ENCODE data around the gene NSUN2. TPM values are rescaled to one million over a fixed set of nuclear protein-coding genes. Genes with fewer than 3 reads are reported as not detected.
"Not testable (repeated sequence)": the region's sequence is repeated elsewhere in the genome, so short reads cannot be mapped to it uniquely, and the experiment has no call there.

The NSUN2 gene
- total RNA-seq, 1 experiment from 2014 or later = 118 TPM

DNA sequence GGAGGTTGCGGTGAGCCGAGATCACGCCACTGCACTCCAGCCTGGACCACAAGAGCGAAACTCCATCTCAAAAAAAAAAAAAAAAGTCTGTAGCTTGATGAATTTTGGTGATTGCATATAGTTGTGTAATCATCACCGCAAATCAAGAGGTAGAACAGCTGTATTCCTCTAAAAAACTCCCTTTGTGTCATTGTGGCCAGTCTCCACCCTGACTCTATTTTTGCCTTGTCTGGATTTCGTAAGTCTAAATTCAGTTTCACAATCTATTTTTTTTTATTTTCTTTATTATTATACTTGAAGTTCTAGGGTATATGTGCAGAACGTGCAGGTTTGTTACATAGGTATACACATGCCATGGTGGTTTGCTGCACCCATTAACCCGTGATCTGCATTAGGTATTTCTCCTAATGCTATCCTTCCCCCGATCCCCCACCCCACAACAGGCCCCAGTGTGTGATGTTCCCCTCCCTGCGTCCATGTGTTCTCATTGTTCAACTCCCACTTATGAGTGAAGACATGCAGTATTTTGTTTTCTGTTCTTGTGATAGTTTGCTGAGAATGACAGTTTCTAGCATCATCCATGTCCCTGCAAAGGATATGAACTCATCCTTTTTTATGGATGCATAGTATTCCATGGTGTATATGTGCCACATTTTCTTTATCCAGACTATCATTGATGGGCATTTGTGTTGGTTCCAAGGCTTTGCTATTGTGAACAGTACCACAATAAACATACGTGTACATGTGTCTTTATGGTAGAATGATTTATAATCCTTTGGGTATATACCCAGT is 12.9 kb upstream of the NSUN2 start:
- DNase-seq (ENCODE audit: extremely low read depth, low read depth) = not testable (repeated sequence)

DNA sequence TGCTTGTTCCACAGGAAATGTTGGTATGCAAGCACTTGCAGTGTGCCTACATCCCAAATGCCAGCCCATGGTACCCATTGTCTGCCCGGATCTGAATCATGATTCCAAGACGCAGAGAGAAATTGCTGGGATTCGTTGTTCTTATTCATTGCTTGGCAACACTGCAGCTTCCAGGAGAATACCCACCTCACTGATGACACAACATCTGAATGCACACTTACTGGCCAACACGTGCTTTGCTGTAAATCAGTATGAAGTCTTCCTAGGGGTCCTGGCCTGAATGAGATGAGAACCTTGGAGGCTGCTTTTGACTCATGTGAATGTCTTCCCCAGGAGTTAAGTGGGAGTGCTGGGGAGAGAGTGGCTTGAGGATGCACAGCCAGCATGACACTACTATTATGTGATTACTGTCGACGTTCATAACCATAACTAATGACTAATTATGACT is 12.0 kb upstream of the NSUN2 start:
- DNase-seq (ENCODE audit: extremely low read depth, low read depth) = no peak

DNA sequence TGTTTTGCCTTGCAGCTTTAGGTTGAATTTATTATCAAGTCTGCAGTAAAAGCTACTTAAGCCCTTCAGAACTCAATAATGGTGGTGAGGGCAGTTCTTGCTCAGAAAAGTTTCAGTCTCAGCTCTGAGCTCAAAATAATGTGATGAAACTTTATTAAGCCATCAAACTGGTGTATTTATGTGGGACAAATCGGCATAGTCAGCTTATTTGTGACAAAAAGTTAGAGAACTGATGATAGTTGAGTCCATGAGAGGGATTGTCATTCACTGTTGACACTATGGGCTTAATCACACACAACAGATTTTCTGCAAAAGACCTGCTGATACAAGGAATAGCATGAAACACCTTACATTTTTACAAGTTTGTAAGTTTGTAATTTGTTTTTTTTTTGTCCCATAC is 9.8 kb upstream of the NSUN2 start:
- no peak for DNase-seq (ENCODE audit: extremely low read depth, low read depth)

DNA sequence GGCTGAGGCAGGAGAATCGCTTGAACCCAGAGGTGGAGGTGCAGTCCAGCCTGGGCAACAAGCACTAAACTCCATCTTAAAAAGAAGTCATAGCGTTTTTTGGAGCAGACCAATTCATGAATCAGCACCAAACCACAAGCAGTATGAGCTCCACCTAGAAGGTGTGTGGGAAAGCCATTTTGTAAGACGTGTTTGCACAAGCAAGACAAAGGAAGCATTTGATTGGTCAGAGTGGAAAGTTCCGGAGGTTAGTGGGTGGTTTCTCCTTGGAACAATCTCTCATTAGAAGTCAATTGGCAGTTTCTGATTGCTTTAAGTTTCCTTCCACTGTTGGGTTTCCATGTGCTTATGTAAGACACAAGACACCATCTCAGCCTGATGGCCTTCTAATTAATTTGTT is 5.4 kb upstream of the NSUN2 start:
- DNase-seq (ENCODE audit: extremely low read depth, low read depth) = no peak

DNA sequence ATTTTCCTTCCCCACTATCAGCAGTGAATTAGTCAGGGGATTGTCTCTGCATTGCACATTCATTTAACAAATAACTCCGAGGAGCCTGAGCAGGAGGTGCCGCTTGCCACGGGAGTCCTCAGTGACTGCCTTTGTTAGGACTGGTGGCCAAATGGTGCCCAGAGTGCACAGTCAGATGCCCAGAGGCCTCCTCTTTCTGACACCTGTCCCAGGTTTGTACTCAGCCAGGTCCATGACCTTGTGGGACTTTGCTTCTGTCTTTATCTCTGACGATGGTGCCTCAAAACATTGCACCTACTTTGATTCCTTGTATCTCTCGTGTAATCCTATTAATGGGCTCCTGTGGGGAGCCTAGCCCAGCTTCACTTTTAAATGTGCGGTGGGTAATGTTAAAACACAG is 4.7 kb upstream of the NSUN2 start:
- no peak for DNase-seq (ENCODE audit: extremely low read depth, low read depth)

DNA sequence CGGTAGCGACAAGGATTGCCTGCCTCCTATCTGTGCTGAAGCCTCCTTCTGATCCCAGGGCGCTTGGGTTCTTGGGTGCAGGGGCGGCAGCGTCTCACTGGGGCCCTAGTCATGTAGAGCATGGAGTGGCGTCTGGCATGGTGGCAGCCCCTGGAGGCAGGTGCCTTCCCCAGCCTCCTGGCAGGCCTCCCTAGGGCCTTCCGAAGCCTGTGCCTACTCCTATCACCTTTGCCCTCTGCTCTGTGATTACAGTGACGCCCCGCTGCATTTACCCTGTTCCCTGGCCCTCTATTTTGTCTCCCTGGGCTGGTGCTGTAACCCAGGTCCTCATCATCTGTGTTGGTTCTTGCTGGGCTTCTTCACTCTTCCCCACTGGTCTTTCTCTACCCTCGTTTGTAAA is 4.2 kb upstream of the NSUN2 start:
- DNase-seq (ENCODE audit: extremely low read depth, low read depth) = no peak

DNA sequence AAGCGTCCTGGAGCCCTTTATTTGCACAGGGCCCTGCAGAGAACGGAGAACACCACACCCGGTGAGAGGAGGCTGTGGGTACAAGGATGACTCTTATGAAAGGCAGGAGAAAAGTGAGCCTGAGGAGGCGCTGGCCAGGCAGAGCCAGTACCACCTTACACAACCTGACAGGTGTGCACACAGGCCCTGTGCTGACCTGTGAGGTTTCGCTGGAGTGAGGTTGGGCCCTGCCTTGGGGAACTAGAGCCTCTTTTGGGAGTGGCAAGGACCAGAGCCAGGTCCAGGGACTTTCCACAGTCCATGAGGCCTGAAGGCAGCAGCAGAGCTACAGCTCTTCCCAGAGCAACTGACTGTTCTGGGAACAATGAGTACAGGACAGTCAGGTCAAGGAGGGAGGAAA is 3.4 kb upstream of the NSUN2 start:
- DNase-seq (ENCODE audit: extremely low read depth, low read depth) = no peak

DNA sequence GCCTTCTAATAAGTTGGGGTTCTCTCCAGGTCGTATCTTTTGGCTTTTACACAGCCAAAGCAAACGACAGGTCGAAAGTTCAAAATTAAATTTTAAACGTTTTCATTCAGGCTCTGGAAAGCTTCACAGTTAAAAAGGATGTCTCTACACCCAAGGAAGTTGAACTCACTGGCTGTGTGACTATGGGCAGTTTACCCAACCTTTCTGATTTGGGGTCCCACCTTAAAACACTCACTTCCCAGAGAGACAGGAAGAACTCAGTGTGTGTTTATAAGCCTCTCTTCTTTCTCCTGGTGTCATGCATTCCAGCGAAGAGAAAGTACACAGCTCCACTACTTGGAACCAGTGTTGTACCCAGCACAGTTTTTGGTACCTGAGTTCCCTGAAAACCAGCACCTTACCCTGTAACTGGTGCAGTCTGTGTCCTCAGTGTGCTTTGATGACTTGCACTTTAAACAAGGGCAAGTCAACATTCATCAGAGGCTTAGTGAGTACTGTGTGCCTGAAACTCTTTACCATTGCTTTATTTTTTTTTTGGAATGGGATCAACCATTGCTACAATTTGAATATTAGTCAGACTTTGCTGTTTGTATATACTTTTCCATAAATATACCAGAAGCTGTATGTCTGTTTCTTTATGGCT is 2.1 kb upstream of the NSUN2 start:
- DNase-seq (ENCODE audit: extremely low read depth, low read depth) = no peak

DNA sequence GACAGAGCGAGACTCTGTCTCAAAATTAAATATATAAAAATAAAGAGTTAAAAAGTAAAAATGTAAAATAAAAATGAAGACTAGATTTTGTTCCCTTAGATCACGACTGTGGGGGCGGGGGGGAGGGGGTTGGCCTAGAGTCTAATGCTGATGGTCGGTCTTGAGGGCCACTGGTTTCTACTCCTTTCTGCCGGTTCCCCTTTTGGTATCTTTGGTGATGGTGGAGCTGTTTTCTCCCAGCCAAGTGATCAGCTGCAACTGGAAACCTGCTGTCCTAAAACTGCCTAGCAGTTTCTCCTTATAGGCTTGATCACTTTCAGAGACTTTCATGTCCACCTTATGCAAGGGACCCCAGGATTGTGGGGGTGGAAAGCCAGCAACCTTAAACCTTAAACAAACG is 1.5 kb upstream of the NSUN2 start:
- DNase-seq (ENCODE audit: extremely low read depth, low read depth) = no peak

DNA sequence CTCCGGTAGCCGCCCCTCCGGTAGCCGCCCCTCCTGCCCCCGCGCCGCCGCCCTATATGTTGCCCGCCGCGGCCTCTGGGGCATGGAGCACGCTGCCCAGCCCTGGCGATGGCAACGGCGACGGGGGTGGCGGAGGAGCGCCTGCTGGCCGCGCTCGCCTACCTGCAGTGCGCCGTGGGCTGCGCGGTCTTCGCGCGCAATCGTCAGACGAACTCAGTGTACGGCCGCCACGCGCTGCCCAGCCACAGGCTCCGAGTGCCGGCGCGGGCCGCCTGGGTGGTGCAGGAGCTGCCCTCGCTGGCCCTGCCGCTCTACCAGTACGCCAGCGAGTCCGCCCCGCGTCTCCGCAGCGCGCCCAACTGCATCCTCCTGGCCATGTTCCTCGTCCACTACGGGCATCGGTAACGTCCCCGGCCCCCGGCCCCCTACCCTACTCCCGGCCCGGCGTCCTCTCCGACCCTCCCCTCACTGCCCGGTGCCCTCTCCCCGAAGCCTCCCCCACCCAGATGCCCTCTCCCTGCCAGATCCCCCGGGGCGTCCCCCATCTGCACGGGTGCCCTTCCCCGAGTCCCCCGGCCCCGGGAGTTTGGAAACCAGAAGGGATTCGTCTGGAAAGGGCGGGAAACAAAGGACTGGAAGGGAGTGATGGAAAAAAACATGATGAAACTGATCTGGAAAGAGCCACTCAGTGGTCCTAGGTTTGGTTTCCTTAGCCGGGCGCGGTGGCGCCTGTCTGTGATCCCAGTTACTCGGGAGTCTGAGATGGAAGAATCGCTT is 813 bp upstream of the NSUN2 start:
- DNase-seq (ENCODE audit: extremely low read depth, low read depth) = no peak

DNA sequence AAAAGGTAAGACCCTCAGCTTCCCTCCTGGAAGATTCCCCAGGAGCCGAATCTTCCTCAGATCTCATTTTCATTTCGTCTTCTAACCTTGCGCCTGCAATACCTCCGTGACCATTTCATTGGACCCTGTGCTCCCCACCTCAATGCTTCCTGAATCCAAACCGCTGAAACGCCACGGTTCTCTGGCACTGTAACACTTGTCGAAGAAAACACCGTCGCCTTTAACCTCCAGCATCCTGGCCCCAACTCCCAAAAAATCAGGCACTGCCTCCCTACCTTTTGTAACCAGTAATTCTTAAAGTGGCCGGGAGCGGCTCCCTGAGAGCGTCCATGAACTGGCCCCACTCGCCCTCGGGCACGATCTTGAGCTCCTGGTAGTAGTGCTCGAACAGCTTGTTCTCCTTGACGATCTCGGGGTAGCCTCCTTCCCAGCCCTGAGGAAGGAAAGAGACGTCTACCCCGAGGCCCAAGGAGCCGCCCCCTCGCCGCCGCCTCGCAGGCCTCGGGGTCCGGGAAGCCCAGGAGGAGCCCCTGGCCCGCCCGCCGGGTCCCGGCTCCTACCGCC is 438 bp downstream of the NSUN2 start:
- DNase-seq (ENCODE audit: extremely low read depth, low read depth) = peak; percentile 19

DNA sequence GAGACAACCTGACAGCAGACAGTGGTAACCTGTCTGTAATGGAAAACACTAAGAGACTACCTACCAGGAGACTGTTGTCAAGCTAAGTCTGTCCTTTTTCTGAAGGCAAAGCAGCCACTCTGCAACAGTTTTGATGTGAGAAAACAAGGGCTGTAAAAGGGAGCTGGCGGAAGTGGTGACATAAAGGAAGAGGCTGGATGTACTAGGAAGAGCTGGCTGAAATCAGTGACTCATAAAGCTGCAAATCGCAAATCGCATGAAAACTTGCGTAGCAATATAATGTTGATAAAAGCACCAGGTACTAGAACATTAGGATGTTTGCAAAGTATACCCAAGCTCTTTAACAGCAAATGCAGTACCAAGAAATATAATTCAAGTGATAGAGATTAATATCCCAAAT is 1.4 kb downstream of the NSUN2 start:
- DNase-seq (ENCODE audit: extremely low read depth, low read depth) = no peak

DNA sequence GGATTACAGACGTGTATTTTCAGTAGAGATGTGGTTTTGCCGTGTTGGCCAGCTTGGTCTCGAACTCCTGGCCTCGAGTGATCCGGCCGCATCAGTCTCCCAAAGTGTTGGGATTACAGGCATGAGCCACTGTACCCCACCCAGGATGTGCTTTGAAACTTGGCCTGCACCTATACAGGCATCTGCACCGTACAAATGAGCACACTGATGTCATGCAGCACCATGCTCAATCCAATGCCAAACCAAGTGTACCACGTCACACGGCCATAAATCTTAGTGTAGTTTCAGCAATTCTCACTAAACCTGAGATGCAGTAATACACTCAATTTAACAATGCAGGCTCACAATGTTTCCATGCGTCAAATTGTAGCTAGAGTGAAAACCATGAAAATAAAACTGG is 6.3 kb downstream of the NSUN2 start:
- DNase-seq (ENCODE audit: extremely low read depth, low read depth) = no peak

DNA sequence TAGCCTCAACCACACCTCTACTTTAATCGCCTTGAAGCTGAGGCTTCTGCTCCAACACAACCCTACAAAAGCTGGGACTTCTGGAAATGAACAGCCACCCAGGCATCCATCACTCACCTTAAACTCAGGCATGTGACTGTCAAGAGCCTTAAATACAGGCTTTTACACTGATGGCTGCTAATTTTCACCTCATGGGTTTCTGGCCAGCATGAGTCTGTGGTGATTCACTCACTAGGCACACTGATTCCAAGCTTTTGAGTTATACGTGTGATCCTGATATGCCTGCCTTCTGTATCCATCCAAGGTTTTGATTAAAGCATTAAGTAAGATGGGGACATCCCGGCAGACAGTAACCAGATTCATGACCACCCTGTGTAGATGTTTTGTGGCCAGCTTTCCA is 8.9 kb downstream of the NSUN2 start:
- DNase-seq (ENCODE audit: extremely low read depth, low read depth) = no peak

DNA sequence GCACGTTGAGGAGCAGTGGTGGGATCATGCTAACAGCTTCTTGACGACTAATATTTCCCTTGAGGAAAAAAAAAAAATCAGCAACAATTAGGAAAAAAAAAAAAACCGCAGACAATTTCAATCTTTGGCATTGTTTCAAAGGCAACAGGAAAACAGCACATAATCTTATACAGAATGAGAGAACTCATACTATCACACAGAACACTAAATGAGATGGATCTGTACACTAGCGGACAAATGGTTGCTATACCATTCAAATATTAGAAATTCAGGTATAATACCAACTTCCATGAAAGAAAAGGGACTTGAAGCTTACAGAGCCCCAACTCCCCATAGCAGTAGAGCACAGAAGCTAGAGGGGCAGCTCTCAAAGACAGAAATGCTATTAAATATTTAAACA is 9.6 kb downstream of the NSUN2 start:
- DNase-seq (ENCODE audit: extremely low read depth, low read depth) = no peak

DNA sequence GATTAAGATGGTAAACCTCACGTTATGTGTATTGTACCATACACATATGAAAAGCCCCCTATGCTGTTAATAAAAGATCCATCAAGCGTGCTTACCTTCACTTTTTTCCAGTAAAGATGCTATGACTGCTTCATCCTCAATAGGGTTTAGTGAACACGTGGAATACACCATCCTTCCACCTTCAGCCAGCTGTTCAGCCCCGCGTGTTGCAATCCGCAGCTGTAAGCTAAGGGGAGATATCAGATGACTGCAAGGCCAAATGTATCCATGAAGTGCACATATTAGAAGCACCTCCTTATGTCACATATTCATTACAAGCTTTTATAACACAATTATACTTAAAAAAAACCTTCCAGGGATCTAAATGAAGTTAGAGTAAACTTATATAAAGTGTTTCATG is 16.2 kb downstream of the NSUN2 start:
- DNase-seq (ENCODE audit: extremely low read depth, low read depth) = no peak

DNA sequence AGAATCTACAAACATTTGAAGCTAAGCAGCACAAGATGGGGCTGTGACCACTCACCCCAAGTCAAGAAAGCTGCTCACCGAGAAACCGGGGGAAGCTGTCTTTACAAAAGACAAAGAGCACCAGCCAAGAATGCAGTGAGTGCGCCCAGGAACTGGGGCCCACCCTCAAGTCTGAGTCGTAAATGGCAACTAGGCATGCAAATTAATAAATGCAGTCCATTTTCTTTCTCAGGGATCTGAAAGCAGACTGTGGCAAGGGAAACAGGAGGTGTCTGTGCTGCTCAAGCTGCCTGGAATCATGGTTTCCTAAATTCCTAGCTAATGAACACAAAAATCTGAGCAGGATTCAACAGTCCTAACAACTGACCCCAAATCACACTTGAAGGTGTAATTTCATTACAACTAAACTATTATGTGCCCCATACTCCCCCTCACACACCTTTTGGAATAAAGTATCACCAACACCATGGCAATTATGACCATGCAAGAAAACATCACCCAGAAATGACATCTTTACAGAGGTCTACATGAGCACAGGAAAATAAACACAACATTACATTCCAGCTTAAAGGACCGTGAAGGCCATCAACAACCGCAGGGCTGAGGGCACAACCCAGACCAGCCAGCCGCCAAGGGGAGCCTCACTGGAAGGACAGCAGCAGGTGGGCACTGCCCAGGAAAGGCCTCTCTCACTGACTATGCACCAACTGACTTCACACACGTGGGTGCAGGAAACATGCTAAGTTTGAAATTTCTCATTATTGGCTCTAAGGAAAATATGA is 17.6 kb downstream of the NSUN2 start:
- DNase-seq (ENCODE audit: extremely low read depth, low read depth) = no peak

DNA sequence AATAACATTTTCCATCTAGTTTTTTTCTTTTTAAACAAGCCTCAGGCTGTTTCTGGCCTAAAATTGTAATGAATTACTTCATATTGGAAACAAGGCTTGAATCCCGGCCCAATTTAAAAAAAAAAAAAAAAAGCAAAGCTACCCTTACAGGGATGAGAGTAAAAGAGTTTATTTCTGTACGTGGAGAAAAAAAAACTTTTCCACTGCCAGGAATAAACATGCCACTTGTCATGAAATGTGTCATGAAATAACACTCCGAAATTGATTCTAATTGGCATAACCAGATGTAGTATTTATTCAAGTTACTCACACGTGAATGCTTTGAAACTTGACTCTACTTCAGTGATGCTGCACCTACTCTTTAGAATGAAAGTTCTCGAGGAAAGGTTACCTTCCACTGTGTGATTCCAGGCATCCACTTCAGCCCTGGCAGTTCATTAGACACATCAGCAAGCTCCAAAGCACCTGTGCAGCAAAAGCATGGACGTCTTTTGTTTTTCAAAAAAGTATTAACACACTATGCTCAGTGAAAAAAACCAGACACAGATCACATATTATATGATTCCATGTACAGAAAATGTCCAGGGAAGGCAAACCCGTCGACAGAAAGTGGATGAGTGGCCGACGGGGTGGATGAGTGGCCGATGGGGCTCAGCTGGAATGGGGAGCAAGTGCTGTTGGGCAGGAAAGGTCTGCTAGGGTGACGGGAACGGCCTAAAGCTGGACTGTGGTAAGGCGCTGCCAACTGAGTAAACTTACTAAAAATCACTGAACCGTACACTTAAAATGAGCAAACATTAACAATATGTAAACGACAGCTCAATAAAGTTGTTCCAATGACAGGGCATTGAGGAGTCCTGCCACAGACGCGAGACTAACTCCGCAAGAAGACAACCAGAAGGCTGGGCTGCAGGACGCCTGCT is 21.2 kb downstream of the NSUN2 start:
- no peak for DNase-seq (ENCODE audit: extremely low read depth, low read depth)

DNA sequence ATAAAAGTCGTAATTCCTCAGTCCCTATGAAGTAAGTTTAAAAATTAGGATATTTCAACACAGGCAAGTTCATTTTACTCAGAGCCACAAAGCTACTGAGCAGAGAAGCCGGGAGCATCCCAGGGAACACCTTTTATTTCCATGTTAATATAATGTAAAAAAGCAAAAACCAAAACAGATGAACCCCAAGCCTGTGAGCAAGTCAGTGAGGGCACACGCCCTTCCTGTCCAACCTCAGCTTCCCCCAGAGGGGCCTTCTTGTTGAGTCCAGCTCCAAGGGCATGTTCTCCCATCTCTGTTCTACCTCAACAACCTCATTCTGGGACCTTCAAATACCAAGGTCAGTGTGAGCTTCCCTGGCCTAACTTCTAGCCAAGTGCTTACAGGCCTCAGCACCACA is 24.8 kb downstream of the NSUN2 start:
- no peak for DNase-seq (ENCODE audit: extremely low read depth, low read depth)

DNA sequence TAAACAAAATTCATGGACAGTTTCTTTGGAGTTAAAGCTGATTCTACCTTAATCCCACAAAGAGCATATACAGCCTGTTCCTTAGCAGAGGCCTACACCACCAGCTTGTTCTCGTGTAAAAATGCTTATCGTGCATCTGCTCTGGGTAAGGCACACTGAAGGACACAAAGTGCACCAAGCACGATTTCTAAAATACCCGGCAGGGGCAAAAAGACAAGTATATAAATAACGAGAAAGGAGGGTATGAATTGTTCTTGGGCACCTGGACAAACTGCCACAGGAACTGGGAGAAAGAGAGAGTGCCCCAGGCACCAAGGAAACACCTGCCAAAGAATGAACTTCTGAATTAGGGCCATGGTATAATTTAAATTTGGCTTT is 25.3 kb downstream of the NSUN2 start:
- DNase-seq (ENCODE audit: extremely low read depth, low read depth) = no peak

All from NCI-H460 (cell line).